Fibroblast of pulmonary artery (primary cell): ENCODE measurements around the gene LGALS16.
A peak's percentile ranks its signal among the peaks of the same experiment; 100 is the strongest.

Source experiments
- DNase-seq: peaks from one replicate; pipeline ENCODE4 v3.0.0-alpha.2; 2010; ENCODE audit warnings: low read depth
- H3K4me3 ChIP-seq: replicated peaks from 2 replicates; pipeline ENCODE4 v1.5.1; 2011; ENCODE audit warnings: low read depth, mild to moderate bottlenecking, control low read depth, low read length, moderate library complexity
- CTCF ChIP-seq: IDR thresholded peaks from 2 replicates; pipeline ENCODE4 v1.5.1; 2011; ENCODE audit warnings: mild to moderate bottlenecking, control low read depth, low read length, inconsistent platforms; ENCODE audit errors: missing control alignments

The LGALS16 gene

GRCh38 chr19:39631178-39631577 is 24.5 kb upstream of the LGALS16 start:
- TF ChIP-seq CTCF: no peak
- DNase-seq: no peak
- no peak overlapping the region for H3K4me3 ChIP-seq

GRCh38 chr19:39631626-39632025 is 24.1 kb upstream of the LGALS16 start:
- TF ChIP-seq CTCF: no peak
- no peak for DNase-seq
- H3K4me3 ChIP-seq: no peak overlapping the region

GRCh38 chr19:39637891-39638290 is 17.8 kb upstream of the LGALS16 start:
- no peak for DNase-seq
- TF ChIP-seq CTCF: no peak

GRCh38 chr19:39641773-39642172 is 13.9 kb upstream of the LGALS16 start:
- no peak for DNase-seq
- TF ChIP-seq CTCF: no peak

More at GRCh38 chr19:39637891-39638290, 17.8 kb upstream of the LGALS16 start:
- no peak overlapping the region for H3K4me3 ChIP-seq

DNA sequence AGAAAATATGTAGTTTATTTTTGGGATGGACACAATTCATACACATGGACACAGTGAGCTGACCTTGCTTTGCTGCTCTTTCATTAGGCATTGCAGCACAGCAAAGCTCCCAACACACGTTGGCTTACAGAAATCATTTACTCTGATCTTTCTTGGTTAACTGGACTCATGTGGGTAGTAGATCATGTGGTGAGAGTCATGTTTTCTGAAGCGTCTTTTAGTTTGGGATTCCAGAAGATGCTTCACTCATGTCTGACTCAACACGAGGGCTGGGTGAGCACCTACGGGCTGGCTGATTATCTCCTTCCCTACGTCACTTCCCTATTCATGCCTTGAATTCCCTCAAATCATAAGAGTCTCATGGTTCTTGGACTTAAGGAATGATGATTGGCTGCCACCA is 12.1 kb upstream of the LGALS16 start:
- DNase-seq: no peak
- no peak for TF ChIP-seq CTCF
- no peak overlapping the region for H3K4me3 ChIP-seq

More at GRCh38 chr19:39641773-39642172, 13.9 kb upstream of the LGALS16 start:
- no peak overlapping the region for H3K4me3 ChIP-seq

DNA sequence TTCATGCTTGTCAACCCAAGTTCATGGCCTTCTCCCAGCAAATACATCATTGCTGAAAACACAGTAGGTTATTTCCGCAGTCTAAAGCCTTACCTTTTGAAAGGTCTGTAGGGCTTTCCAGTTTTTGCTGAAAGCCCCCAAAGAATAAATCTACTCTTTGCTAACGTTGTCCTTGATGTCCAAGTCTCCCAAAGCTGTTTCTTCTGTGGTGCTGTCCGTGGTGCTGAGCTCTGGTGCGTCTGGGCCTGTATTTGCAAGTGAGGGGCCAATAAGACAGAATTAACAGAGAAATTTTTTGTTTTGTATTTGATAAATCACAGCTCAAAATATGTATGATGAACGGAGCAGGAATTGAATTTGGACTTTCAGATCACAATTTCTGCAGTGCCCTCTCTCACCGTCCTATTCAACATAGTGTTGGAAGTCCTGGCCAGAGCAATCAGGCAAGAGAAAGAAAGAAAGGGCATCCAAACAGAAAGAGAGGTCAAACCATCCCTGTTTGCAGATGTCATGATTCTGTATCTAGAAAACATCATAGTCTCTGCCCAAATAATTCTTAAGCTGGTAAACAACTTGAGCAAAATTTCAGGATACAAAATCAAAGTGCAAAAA is 9.8 kb upstream of the LGALS16 start:
- peak; percentile 43 for DNase-seq
- no peak for TF ChIP-seq CTCF
- no peak overlapping the region for H3K4me3 ChIP-seq

- TF ChIP-seq CTCF: no peak
- no peak overlapping the region for H3K4me3 ChIP-seq
- DNase-seq: no peak
These were observed 7.8 kb upstream of the LGALS16 start for GRCh38 chr19:39647918-39648317.
